Parathyroid adenoma (tissue), 2 donors: ENCODE results near the gene LIPT2.

Source experiments
- H2AFZ ChIP-seq: fragments of 300-600 bp; sonication (generic); one replicate; pipeline ENCODE4 v1.7.0; 2017; ENCODE audit warnings: antibody characterized with exemption, mild to moderate bottlenecking
- H3K27ac ChIP-seq: fragments of 300-600 bp; sonication (generic); one replicate; pipeline ENCODE4 v1.7.0; 2017
- H3K27me3 ChIP-seq: fragments of 300-600 bp; sonication (generic); one replicate; pipeline ENCODE4 v1.7.0; 2017; ENCODE audit warnings: low read length; ENCODE audit not compliant: control insufficient read depth, insufficient read depth
- H3K36me3 ChIP-seq: fragments of 300-600 bp; sonication (generic); one replicate; pipeline ENCODE4 v1.7.0; 2017; ENCODE audit warnings: low read length; ENCODE audit not compliant: control insufficient read depth, insufficient read depth
- H3K4me1 ChIP-seq: fragments of 300-600 bp; sonication (generic); one replicate; pipeline ENCODE4 v1.7.0; 2017; ENCODE audit warnings: control low read depth
- H3K4me2 ChIP-seq: fragments of 300-600 bp; sonication (generic); one replicate; pipeline ENCODE4 v1.7.0; 2017; ENCODE audit warnings: low read length
- H3K4me3 ChIP-seq: fragments of 300-600 bp; sonication (generic); one replicate; pipeline ENCODE4 v1.7.0; 2017; ENCODE audit warnings: low read depth, low read length
- H3K79me2 ChIP-seq: fragments of 300-600 bp; sonication (generic); one replicate; pipeline ENCODE4 v1.7.0; 2017; ENCODE audit warnings: control low read depth
- H3K9ac ChIP-seq: fragments of 300-600 bp; sonication (generic); one replicate; pipeline ENCODE4 v1.7.0; 2017; ENCODE audit warnings: mild to moderate bottlenecking
- H3K9me3 ChIP-seq: fragments of 300-600 bp; sonication (generic); one replicate; pipeline ENCODE4 v1.7.0; 2017; ENCODE audit warnings: low read length; ENCODE audit not compliant: control insufficient read depth
- CTCF ChIP-seq: fragments of 300-600 bp; sonication (generic); IDR thresholded peaks from one replicate; pipeline ENCODE4 v1.7.0; 2017; ENCODE audit warnings: antibody characterized with exemption, mild to moderate bottlenecking
- donor health status: primary hyperparathyroidism.

LIPT2 gene

GRCh38 chr11:74505911-74506310, 12.4 kb upstream of the LIPT2 start:
- TF ChIP-seq CTCF: no peak
- Histone ChIP-seq H3K4me3 (no peak overlapping the region), H3K79me2 (no peaks in the 10 kb centered on the region), H3K9me3 (no peaks in the 10 kb centered on the region), H3K9ac (no peak overlapping the region), H2AFZ (no peak overlapping the region), H3K4me2 (no peak overlapping the region), H3K27me3 (no peaks in the 10 kb centered on the region), H3K36me3 (no peaks in the 10 kb centered on the region), H3K27ac (no peak overlapping the region), H3K4me1 (no peaks in the 10 kb centered on the region)

- Histone ChIP-seq H3K9me3 (no peaks in the 10 kb centered on the region), H3K4me3 (no peak overlapping the region)
Measured at GRCh38 chr11:74504100-74504691, 10.7 kb upstream of the LIPT2 start.

GRCh38 chr11:74494916-74495315, 1.4 kb upstream of the LIPT2 start:
- Histone ChIP-seq H3K4me2 (no peak overlapping the region), H3K9me3 (no peaks in the 10 kb centered on the region), H3K36me3 (no peaks in the 10 kb centered on the region), H3K27ac (no peak overlapping the region), H3K4me1 (no peaks in the 10 kb centered on the region), H3K9ac (no peak overlapping the region), H3K79me2 (no peaks in the 10 kb centered on the region), H3K27me3 (no peaks in the 10 kb centered on the region), H3K4me3 (no peak overlapping the region), H2AFZ (no peak overlapping the region)
- no peak for TF ChIP-seq CTCF

More at GRCh38 chr11:74504100-74504691, 10.7 kb upstream of the LIPT2 start:
- Histone ChIP-seq H2AFZ (no peak overlapping the region), H3K79me2 (no peaks in the 10 kb centered on the region), H3K36me3 (no peaks in the 10 kb centered on the region), H3K9ac (no peak overlapping the region), H3K27me3 (no peaks in the 10 kb centered on the region), H3K27ac (no peak overlapping the region), H3K4me2 (no peak overlapping the region), H3K4me1 (no peaks in the 10 kb centered on the region)
- no peak for TF ChIP-seq CTCF

- peak overlapping the region; percentile 75 for H3K4me2 ChIP-seq
- H3K4me1 ChIP-seq: no peaks in the 10 kb centered on the region
- H3K4me3 ChIP-seq: peak overlapping the region; percentile 83
- H3K9ac ChIP-seq: peak overlapping the region; percentile 92
- H3K9me3 ChIP-seq: no peaks in the 10 kb centered on the region
- TF ChIP-seq CTCF: no peak
- H3K27me3 ChIP-seq: no peaks in the 10 kb centered on the region
- peak overlapping the region; percentile 96 for H2AFZ ChIP-seq
- no peaks in the 10 kb centered on the region for H3K79me2 ChIP-seq
- H3K27ac ChIP-seq: peak overlapping the region; percentile 94
- H3K36me3 ChIP-seq: no peaks in the 10 kb centered on the region
Measured at GRCh38 chr11:74493791-74494630, 487 bp upstream of the LIPT2 start.
